Activated CD8-positive, alpha-beta memory T cell treated with anti-CD3 and anti-CD28 coated beads, Interleukin-2, amount 50 U/mL, for 24 hours (primary cell): ENCODE data around the gene DSCAM.
"Not testable (repeated sequence)": the region's sequence is repeated elsewhere in the genome, so short reads cannot be mapped to it uniquely, and the experiment has no call there.

Experiments used
- DNase-seq: peaks from one replicate; pipeline ENCODE4 v3.0.0-alpha.2; 2020; ENCODE audit errors: extremely low read depth

Gene DSCAM

DNA sequence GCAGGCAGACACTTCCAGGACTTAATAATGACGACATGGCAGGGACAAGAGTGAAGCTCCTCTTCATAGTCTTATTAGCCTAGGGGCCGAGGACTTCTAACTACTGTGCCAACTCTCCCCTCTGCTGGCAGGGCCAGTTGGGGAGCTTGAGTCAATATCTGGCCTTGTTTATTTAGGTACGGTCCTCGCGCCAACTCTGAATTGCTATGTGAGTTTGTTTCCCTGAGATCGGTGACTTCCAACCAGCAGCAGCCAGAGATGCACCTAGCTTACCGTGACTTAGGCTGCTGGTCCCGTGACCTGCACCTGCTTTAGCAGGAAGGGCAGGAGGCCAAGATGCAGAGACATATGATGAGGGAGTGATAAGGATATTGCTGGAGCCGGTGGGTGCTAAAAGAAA, 528.6 kb downstream of the DSCAM start:
- DNase-seq: no peak

DNA sequence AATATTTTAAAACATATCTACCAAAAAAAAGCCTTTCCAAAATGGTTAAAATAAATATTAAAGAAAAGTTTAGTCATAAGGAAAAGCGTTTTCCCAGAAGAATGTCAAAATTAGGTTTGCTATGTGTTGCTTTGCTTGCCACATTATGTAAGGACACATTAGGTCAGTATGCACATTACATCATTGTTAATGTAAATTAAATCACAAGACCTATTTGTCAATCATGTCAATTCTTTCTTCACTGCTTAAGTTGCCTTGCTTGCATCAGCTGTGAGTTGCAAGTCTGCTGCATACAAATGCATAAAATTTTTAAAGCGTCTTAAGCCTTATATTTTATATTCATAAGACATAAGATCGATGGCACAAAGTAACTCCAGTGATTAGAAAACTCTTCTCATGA, 530.9 kb downstream of the DSCAM start:
- no peak for DNase-seq

DNA sequence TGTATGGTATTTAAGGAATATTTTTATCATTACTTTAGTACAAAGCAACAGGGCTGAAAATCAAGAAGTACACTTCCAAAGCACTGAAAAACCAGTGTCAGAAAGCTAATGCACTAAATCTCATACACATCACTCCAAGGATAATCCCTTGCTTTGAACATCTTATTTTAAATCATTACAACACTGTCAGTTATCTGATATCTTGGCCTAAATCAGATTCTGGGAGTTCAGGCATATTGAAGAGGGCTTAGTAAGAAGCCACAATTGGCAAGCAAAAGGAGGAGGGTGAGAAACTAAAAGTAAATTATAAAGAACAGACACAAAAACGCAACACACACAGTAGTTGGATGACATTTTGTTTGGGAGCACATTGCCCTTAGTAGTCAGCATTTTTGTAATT, 531.3 kb downstream of the DSCAM start:
- DNase-seq: no peak

DNA sequence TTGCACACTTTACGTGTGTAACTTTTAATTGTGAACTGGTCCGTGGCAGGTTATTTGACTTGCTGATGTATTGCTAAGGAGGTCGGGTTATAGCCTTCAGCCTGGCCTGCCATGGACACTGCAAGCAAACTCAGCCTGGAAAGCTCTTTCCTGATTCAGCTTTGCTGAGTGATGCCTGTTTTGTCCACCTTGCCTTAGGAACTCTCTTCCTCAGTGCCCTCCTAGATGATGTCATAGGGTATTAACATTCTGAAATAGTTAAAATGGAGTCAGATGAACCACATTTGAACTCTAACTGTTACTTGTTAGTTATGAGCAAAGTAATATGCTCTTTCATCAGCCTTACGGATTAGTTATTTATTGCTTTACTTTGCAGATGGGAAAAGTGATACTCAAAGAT, 533.7 kb downstream of the DSCAM start:
- DNase-seq: no peak

DNA sequence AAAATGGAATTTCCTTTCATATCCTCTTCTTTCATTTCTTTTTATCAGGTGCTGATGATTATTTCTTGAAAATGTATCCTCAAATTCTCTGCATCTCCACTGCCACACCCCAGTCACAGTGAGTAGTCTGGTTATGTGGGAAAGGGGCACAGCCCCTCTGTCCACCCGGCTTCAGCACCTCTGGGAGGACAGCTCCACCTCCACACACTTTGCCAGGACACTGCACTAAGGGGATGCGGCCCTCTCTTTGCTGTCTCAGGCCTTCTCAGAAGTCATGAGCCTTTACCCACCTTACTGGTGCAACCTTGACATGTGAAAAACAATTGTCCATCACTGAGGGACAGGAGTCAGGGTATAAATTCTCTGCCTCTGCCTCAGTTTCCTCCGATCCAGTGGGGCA, 546.7 kb downstream of the DSCAM start:
- no peak for DNase-seq

DNA sequence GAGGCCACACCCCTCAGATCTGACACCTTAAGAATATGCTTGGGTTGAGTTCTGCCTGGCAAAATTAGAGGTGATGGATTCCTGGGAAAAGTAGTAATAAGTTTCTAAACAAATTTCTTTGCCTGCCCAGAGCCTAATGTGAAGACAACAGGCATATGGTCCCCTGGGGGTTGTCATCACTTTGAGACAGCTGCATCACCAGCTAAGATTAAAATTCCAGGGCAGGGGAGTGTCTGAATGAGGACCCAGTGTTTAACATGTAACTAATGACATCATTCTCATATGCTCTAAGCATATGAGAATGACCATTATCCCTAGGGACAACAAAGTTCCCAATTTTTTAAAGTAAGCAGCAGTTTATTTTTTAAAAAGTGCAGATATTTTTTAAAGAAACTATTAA, 547.5 kb downstream of the DSCAM start:
- no peak for DNase-seq

DNA sequence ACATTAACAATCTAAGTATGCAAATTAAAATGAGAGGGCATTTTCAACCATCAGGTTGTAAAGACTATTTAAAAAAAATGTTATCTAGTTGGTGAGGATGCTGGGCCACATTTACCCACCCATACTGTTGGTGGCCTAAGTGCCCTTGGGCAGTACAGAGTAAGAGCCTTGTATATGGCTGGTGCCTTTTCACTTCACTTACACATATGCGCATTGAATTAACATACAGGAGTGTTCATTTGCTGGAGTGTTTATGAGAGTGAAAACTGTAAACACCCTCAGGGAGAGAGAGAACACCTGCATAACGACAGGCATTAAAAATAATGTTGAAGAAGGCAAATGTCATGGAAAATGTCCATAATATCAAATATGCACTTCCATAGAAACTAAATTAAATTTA, 552.6 kb downstream of the DSCAM start:
- no peak for DNase-seq

DNA sequence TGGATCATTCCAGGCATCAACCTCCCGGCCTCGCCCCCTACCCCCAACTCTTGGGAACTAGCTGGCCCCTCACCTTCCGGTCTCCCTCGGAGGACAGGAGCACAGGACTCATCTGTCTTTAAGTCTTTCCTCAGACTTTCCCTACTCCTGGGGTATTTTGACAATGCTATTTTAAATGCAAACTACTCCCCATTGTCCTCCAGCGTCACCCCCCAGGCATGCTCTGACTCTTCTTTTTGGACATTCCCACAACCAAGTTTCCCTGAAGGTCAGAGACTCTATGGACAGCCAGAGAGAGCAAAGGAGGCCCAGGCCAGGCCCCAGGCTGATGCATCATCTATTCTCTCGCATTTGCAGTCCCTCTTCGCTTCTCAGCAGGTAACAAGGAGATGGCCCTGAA, 555.4 kb downstream of the DSCAM start:
- no peak for DNase-seq

DNA sequence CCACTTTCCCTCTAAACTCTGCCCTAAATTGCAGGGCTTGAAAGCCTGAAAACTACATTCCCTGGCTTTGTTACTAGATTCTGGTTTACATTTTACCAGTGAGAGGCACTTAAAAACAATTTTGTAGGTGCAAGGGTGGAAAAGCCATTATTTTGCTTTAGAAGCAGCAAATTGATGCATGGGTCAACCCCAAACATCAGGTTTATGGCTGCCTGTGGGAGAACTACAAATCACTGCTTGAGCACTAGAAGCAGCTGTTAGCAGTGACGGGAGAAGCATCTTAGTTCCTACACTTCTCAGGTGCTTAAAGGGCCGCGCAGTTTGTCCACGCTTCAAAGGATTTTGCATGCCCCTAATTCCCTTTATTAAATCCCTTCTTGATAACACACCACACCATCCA, 562.5 kb downstream of the DSCAM start:
- DNase-seq: no peak

DNA sequence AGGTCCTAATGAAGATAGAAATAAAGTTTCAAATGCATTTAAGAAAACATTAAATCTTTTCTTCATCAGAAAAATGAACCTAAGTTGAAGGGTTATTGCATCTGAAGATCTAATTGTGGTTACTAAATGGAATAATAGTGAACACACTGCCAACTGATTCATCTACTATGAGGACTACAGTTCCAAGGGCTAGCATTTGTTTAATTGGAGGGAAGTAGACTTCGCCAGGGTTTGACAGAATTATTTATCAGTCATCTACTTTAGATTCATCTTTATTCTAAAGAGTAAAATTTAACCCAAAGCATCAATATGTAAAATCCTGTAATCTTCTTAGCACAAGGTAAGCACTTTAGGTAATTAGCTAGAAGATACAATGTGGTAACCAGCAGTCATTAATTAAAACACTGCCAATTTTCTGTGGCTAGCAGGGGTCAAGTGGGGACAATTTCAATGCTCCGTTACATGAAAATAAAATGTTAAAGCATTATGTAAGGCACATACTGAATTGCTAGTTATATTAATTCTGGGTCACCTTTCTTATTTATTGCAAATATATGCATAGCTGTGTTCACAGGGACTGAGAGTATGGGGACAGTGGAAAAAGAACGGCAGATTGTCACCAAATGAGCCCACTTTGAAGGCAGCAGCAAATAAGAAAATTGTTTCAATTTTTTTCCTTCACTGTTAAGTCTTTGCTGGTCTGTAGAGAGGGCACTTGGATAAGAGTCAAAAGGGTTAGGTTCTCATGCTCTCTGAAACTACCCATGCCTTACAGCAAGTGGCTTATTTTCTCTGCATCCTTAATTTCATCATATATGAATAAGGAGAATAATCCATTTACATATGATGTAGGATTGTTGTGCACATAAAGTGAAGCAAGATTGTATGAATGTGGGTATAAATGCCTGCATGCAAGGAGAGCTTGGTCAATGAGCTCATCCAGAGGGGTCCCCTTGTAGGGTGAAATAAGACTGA, 563.8 kb downstream of the DSCAM start:
- DNase-seq: no peak

DNA sequence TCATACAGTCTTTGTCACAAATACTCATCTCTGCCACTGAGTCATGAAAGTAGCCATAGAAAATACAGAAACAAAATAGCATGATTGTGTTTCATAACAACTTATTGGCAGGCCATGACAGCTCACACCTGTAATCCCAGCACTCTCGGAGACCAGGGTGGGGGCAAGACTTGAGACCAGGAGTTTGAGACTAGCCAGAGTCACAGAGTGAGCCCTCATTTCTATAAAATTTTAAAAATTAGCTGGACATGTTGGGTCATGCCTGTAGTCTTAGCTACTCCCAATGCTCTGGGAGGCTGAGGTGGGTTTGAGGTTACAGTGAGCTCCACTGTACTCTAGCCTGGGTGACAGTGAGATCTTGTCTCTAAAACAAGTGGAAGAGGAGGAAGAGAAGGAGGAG, 568.6 kb downstream of the DSCAM start:
- DNase-seq: no peak

DNA sequence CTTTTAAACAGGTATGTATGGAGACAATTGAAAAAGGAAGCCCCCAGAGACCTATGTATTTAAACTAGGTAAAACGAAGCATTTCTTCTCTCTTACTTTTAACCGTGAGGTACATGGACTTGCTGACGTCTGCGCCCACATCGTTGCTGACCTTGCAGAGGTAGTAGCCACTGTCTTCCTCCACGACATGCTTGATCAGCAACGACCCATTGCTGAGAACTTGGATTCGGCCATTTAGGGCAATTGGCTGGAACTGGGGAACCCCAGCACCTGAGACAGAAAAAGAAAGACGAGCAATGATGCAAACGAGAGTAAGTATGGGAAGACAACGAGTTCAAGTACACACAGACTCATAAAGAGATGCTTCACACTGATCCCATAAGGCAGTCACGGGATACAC, 571.0 kb downstream of the DSCAM start:
- DNase-seq: no peak

DNA sequence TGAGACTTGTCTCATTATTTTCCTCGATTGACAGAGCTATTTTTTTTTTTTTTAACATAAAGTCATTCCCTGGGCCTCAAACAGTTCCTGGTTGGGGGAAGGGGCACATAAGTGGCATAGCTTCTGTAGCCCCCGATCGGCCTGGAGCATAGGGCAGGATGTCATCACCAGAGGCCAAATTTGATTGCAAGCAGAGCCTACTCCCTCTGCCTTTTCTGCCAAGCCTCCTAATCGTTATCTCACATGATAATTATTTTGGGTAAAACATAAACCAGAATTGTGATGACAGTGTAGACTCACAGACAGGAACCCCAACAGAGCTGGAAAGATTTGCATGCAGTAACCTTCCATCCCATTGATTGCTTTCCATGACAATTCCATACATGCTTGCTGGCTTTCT, 574.9 kb downstream of the DSCAM start:
- no peak for DNase-seq

DNA sequence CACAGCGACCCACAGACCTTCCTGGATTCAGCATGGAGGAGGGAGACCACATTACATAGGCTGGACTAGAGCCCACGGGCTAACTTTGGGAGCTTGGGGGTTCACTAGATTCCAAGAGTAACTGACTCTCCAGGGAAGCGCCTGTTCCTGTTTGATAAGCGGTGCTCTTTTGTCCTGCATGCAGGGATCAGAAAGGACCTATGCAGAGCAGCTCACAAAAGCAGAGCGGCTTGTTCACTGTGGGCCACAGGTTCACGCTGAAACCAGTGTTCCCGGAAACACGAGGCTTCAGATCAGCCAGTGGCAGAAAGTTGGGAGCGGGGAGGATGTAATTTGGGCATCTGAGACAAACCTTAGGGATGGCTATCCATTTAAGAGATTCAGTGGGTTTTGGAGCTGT, 575.8 kb downstream of the DSCAM start:
- no peak for DNase-seq

DNA sequence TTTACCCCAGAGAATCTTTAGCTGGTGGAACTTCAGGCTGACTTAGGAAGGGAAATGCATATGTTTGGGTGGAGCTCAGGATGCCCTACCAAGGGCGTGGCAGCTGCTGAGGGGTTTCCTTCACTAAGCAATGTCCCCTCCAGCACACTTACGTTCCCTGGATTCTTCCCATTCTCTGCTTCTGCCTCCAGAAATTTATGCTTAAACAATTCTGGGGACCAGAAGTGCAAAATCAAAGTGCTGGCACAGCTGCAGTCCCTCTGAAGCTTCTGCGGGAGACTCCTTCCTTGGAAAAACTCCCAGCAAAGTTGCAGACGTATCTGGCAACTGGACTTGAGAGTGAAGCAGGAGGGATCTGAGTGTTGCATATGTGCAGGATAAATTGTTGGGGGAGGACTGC, 576.9 kb downstream of the DSCAM start:
- no peak for DNase-seq

DNA sequence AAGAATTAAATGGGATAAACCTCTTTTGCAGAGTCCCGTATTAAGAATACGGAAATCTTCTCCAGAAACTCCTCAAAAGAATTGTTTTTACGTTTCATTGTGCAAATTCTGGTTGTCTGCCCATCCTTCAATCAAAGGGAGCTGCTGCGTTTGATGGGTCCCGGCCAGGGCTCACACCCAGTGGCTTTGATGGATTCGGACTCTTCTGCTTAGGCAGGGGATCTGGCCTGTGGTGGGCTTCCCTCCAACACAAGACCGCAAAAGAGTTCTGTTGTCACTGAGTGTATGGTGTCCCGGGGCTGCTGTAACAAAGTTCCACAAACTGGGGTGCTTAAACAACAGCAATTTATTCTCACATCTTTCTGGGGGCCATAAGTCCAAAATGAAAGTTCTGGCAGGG, 577.7 kb downstream of the DSCAM start:
- no peak for DNase-seq

DNA sequence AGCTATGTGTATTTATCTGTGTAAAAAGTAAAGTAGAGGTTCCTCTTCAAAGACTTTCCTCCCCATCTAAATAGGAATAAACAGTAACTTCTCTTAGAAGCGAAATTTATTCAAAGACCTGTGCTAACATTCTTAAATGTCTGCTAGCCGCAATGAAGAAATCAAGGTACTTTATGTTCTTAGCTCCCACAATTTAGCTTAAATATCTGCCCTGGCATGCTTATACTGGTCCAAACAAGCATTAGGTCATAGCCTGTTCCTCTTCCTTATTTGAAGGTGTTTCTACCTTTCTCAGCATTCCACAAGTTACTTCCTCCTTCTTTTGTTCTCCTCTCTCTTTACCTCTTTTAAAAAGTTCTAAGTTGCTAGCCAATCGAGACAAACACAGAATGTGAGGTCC, 588.5 kb downstream of the DSCAM start:
- not testable (repeated sequence) for DNase-seq

DNA sequence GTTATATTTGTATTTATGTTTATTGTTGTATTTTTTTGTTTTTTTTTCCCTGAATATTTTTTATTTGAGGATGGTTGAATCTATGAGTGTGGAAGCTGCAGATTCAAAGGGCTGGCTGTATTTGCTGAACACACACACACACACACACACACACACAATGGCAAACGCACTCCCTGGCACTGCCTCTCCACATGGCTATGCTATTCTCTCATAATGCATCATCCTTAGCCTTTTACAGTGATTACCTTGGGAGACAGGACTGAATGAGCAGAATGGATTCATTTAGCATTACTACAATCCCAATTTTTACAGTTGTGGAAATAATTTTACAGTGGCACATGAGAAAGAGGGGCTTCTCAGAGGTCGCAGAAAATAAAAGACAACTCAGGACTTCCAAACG, 589.6 kb downstream of the DSCAM start:
- no peak for DNase-seq

DNA sequence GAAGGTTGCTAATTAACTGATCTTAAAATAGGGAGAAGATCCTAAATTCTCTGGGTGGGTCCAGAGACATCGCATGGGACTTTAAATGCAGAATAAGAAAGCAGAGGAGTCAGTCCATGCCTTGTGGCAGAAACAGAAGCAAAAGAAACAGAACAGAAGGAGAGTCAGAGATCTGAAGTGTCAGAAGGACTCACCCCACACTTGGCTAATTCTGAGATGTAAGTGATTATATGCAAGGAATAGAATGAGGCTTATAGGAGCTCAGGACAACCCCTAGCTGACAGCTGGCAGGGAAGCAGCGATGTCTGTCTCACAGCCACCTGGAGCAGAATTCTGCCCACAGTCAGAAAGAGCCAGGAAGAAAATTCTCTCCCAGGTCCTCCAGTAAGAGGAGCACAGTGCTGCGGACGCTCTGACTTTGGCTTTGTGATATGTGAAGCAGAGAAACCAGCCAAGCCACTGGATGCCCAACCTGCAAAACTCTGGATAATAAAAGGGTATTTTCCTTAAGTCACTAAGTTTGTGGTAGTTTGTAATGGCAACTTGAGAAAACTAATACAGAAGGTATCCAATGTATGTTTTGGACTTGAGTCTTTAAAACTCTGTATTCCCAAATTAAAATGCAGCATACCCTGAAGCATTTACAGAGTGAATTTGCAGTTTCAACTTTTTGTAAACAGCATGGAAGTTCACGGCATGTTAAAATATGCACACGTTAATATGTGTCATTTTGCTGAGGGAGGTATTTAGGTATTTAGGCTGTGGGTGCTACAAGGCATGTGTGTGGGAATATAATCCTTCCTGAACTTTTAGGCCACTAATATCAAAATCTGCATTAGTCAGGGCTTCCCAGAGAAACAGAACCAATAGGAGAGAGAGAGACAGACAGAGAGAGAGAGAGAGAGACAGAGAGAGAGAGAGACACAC, 591.2 kb downstream of the DSCAM start:
- DNase-seq: no peak

DNA sequence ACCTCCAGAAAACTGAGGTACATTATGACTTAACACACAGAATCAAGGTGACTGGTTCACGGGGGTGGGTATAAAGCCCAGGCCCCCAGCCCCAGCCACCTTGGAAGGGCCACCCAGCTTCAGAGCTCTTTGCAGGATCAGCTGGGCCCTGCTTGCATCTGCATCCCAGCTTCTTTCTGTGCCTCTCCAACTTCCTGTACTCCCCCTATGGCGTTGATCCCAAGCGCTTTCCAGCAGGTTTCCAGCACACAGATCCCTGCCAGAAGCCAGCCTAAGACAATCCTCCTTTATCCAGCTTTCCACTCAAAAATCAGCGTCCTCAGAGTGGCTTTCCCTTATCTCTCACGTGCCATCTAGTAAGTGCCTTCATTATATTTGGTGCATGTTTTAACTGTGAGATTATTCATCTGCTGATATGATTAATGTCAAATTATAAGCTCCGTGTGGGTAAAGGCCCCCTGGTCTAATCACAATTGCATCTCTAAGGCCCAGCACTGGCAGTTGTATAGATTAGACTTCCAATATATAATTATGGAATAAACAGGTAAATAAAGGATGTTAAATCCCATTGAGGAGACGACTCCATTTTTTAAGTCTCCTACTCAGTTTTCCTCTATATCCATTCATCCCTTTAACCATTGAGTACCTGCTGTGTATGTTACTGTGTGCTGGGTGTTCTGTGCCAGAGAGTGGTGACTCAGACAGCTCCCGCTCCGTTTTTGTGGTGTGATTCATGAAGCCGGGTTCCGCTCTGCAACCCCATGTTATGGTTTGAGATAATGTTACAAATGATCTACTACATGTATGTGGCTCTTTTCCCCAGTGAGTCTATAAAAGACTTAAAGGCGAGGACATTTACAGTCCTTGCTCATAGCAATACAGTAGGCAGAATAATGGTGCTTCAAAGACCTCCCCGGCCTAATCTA, 592.2 kb downstream of the DSCAM start:
- DNase-seq: no peak

DNA sequence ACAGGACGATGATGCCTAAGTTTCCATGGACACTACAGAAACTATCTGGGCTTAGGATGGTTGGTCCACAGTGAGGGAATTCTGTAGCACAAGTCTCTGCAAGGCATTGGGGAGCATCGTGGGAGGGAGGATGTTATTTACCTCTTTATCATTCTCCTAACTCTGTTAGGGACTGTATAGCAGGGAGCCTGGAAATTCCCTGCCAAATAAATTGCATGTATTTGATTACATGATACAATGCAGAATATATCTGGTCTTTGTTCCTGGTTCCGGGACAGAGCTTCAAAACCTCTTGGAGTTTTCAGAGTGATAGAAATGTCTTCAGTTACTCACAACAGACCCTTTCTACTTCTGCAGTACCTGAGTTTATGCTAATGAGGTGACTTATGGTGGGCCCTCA, 593.8 kb downstream of the DSCAM start:
- DNase-seq: no peak
